ENCODE data around the gene SLC16A1. TPM values are rescaled to one million over a fixed set of nuclear protein-coding genes. Genes with fewer than 3 reads are reported as not detected.

The SLC16A1 gene
- total and polyA plus RNA-seq, 2 donors: 19.4 to 28.6 TPM

DNA sequence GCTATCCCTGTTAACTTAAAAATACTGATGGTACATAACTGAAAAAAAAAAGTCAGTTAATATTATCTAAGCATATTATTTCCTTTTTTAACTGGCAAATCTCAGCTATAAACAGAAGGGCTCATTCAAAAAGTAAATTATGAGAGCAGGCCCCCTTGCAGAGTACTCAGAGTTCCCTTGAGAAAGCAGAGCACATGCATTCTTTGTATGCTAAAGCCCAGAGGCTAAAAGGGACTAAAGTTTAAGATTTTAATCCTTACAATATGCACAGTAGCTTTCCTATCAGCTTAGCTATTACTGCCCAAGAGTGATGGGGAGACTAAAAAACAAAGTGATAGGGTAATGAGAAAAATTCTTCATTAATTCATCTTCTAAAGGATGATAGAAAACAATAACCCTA is 18.5 kb downstream of the SLC16A1 start:
- no peaks in the 10 kb centered on the region for H3K36me3 ChIP-seq (ENCODE audit: control insufficient read depth in 2 of 2, insufficient read depth in 2 of 2, low read length in 1 of 2)
- DNase-seq (ENCODE audit: low read depth in 6 of 9, low spot score in 9 of 9): no peak
- H3K27ac ChIP-seq (ENCODE audit: low read depth in 1 of 2, low read length in 1 of 2): no peak overlapping the region
- no peak overlapping the region for H3K4me3 ChIP-seq (ENCODE audit: low read length in 2 of 2)
- H3K27me3 ChIP-seq (ENCODE audit: control insufficient read depth in 2 of 2, insufficient read depth in 1 of 2, low read length in 1 of 2): no peaks in the 10 kb centered on the region
- no peaks in the 10 kb centered on the region for H3K4me1 ChIP-seq (ENCODE audit: control insufficient read depth in 2 of 2, insufficient read depth in 2 of 2, low read length in 2 of 2)
- H3K9me3 ChIP-seq (ENCODE audit: control insufficient read depth in 2 of 2, insufficient read depth in 1 of 2, low read length in 1 of 2): no peaks in the 10 kb centered on the region

DNA sequence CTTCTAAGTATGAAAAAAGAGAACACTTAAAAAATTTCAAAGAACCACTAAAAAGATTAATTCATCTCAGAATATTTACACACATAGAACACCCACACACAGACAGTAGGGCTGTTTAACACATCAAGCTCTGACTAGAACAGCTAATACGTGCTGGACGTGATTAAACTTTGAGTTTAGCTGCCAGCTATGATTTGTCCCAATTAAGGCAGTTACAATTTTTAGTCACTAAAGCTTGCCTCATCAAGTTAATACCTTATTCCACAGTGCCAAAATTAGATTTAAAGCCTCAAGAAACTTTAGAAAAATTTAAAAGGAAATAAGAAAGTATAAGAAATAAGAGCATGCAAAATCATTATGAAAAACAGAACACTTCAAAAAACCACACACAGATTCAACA is 18.9 kb downstream of the SLC16A1 start:
- H3K27ac ChIP-seq (ENCODE audit: low read depth in 1 of 2, low read length in 1 of 2): no peak overlapping the region
- no peaks in the 10 kb centered on the region for H3K4me1 ChIP-seq (ENCODE audit: control insufficient read depth in 2 of 2, insufficient read depth in 2 of 2, low read length in 2 of 2)
- WGBS: 91% methylated on average over 2 of the region's 2 CpGs
- DNase-seq (ENCODE audit: low read depth in 6 of 9, low spot score in 9 of 9): no peak
- no peaks in the 10 kb centered on the region for H3K9me3 ChIP-seq (ENCODE audit: control insufficient read depth in 2 of 2, insufficient read depth in 1 of 2, low read length in 1 of 2)
- H3K4me3 ChIP-seq (ENCODE audit: low read length in 2 of 2): no peak overlapping the region
- no peaks in the 10 kb centered on the region for H3K36me3 ChIP-seq (ENCODE audit: control insufficient read depth in 2 of 2, insufficient read depth in 2 of 2, low read length in 1 of 2)
- H3K27me3 ChIP-seq (ENCODE audit: control insufficient read depth in 2 of 2, insufficient read depth in 1 of 2, low read length in 1 of 2): no peaks in the 10 kb centered on the region

DNA sequence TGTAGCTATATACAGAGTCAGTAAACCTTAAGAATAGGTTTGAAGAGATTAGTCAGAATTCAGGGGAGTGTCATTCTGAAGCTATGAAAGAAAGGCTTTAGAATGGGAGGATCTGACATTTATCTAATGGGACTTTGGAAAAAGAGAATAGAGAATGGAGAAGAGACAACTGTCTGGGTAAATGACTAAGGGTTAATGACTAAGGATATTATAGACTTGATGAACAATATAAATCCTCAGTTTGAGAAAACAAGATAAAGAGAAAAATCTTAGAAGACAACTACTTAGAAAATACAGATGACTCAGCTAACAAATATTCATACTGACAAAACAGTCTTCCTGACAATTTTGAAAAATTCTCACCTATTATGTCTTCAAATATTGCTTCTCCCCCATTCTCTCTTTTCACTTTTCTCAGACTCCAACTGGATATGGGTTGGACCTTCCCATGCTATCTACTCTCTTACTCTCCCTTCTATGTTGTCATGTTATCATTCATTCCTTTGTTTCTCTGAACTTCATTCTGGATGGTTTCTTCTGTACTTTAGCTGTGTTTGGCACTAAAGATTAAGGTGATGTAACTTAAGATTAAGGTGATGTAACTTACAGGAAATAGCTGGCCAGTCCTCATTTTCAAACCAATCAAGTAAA is 20.4 kb downstream of the SLC16A1 start:
- no peak for DNase-seq (ENCODE audit: low read depth in 6 of 9, low spot score in 9 of 9)
- no peak overlapping the region for H3K27ac ChIP-seq (ENCODE audit: low read depth in 1 of 2, low read length in 1 of 2)
- H3K9me3 ChIP-seq (ENCODE audit: control insufficient read depth in 2 of 2, insufficient read depth in 1 of 2, low read length in 1 of 2): no peaks in the 10 kb centered on the region
- no peaks in the 10 kb centered on the region for H3K36me3 ChIP-seq (ENCODE audit: control insufficient read depth in 2 of 2, insufficient read depth in 2 of 2, low read length in 1 of 2)
- no peak overlapping the region for H3K4me3 ChIP-seq (ENCODE audit: low read length in 2 of 2)
- H3K4me1 ChIP-seq (ENCODE audit: control insufficient read depth in 2 of 2, insufficient read depth in 2 of 2, low read length in 2 of 2): no peaks in the 10 kb centered on the region
- no peaks in the 10 kb centered on the region for H3K27me3 ChIP-seq (ENCODE audit: control insufficient read depth in 2 of 2, insufficient read depth in 1 of 2, low read length in 1 of 2)

DNA sequence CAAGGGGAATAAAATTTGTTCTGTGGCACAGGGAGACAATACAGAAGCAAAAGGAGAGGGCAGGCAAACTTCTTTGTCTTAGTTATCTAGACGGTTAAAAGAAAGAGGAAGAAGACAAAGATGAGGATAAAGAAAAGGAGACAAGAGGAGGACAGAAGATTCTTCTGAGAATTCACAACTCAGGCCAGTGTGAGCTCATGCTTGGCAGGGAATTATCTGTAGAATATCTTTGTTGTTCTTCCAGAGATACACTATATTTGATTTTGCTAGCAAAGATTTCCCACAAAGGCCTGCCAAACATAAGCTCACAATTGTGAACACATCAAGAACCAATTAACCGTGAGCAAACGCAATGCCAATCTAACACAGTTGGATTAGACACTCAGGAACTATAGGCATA is 21.4 kb downstream of the SLC16A1 start:
- no peaks in the 10 kb centered on the region for H3K9me3 ChIP-seq (ENCODE audit: control insufficient read depth in 2 of 2, insufficient read depth in 1 of 2, low read length in 1 of 2)
- no peaks in the 10 kb centered on the region for H3K4me1 ChIP-seq (ENCODE audit: control insufficient read depth in 2 of 2, insufficient read depth in 2 of 2, low read length in 2 of 2)
- no peaks in the 10 kb centered on the region for H3K36me3 ChIP-seq (ENCODE audit: control insufficient read depth in 2 of 2, insufficient read depth in 2 of 2, low read length in 1 of 2)
- H3K27ac ChIP-seq (ENCODE audit: low read depth in 1 of 2, low read length in 1 of 2): no peak overlapping the region
- H3K27me3 ChIP-seq (ENCODE audit: control insufficient read depth in 2 of 2, insufficient read depth in 1 of 2, low read length in 1 of 2): no peaks in the 10 kb centered on the region
- DNase-seq (ENCODE audit: low read depth in 6 of 9, low spot score in 9 of 9): no peak
- H3K4me3 ChIP-seq (ENCODE audit: low read length in 2 of 2): no peak overlapping the region
- 90% methylated on average over 3 of the region's 3 CpGs for WGBS

DNA sequence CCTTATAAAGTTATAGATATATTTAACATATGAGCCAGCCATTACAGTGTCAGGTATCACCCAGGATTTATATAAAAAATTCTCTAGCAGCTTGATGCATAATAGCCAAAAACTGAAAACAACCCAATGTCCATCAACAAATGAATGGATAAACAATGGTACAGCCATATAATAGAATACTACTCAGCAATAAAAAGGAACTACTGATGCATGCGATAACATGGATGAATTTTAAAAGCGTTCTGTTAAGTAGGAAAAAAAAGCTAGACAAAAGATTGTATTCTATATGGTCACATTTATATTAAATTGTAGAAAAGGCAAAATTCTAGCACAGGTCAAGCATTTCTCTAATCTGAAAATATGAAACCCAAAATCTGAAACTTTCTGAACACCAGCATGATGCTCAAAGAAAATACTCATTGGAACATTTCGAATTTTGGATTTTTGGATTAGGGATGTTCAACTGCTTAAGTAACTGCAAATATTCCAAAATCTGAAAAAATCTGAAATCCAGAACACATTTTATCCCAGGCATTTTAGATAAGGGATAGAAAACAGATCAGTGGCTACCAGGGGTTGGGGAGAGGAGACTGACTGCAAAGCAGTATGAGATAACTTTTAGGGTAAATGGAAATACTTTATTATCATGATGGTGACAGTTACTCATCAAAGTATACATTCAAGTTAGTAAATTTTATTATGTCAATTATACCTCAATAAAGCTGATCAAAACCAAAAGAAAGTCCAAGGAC is 22.0 kb downstream of the SLC16A1 start:
- Histone ChIP-seq H3K36me3 (ENCODE audit: control insufficient read depth in 2 of 2, insufficient read depth in 2 of 2, low read length in 1 of 2) (peaks cover 0 to 1% of the 10 kb centered on the region in 2 donors), H3K27me3 (ENCODE audit: control insufficient read depth in 2 of 2, insufficient read depth in 1 of 2, low read length in 1 of 2) (no peaks in the 10 kb centered on the region), H3K4me1 (ENCODE audit: control insufficient read depth in 2 of 2, insufficient read depth in 2 of 2, low read length in 2 of 2) (no peaks in the 10 kb centered on the region), H3K4me3 (ENCODE audit: low read length in 2 of 2) (no peak overlapping the region), H3K9me3 (ENCODE audit: control insufficient read depth in 2 of 2, insufficient read depth in 1 of 2, low read length in 1 of 2) (no peaks in the 10 kb centered on the region), H3K27ac (ENCODE audit: low read depth in 1 of 2, low read length in 1 of 2) (no peak overlapping the region)
- no peak for DNase-seq (ENCODE audit: low read depth in 6 of 9, low spot score in 9 of 9)
- WGBS: 97% methylated on average over 3 of the region's 3 CpGs

DNA sequence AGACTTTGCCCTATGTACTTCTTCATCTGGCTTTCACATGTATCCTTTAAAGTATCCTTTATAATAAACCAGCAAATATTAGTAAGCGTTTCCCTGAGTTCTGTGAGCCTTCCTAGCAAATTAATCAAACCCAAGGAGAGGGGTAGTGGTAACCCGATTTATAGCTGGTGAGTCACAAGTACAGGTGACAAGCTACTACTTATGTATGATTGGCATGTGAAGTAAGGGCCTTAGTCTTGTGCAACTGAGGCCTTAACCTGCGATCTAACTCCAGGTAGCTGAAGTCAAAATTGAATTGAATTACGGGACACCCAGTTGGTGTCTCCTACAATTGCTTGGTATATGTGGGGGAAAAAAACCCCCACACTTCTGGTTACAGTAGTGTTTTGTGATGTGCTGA is 26.0 kb downstream of the SLC16A1 start:
- DNase-seq (ENCODE audit: low read depth in 6 of 9, low spot score in 9 of 9): no peak
- WGBS: 97% methylated on average over 4 of the region's 4 CpGs
- Histone ChIP-seq H3K4me3 (ENCODE audit: low read length in 2 of 2) (no peak overlapping the region), H3K4me1 (ENCODE audit: control insufficient read depth in 2 of 2, insufficient read depth in 2 of 2, low read length in 2 of 2) (no peaks in the 10 kb centered on the region), H3K27me3 (ENCODE audit: control insufficient read depth in 2 of 2, insufficient read depth in 1 of 2, low read length in 1 of 2) (no peaks in the 10 kb centered on the region), H3K9me3 (ENCODE audit: control insufficient read depth in 2 of 2, insufficient read depth in 1 of 2, low read length in 1 of 2) (no peaks in the 10 kb centered on the region), H3K36me3 (ENCODE audit: control insufficient read depth in 2 of 2, insufficient read depth in 2 of 2, low read length in 1 of 2) (peaks cover 3 to 16% of the 10 kb centered on the region in 2 donors), H3K27ac (ENCODE audit: low read depth in 1 of 2, low read length in 1 of 2) (no peak overlapping the region)

DNA sequence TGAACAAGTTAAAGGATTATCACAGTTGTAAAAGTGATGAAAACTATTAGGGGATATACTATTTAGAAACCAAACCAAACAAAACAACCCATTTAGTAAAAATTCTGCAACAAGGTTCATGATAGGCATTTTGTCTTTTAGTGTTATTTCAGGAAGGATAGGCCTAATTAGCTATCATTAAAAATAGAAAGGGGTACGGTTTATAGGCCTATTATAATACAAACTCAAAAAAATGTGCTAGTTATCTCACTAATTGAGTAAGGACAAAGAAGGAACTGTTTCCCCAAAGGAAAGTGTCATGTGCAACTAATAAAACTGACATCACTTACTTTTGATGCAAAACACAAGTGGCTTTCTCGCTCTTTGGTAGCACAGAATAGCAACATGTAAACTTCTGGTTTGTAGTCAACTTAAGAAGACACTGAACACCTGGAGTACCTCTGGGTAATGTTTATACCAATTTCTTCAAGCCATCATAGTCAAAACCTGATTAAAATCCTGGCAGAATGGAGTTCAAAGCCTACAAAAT is 28.5 kb downstream of the SLC16A1 start:
- 96% methylated on average over 2 of the region's 2 CpGs for WGBS
- no peak overlapping the region for H3K27ac ChIP-seq (ENCODE audit: low read depth in 1 of 2, low read length in 1 of 2)
- no peak for DNase-seq (ENCODE audit: low read depth in 6 of 9, low spot score in 9 of 9)
- no peak overlapping the region for H3K4me3 ChIP-seq (ENCODE audit: low read length in 2 of 2)
- H3K36me3 ChIP-seq (ENCODE audit: control insufficient read depth in 2 of 2, insufficient read depth in 2 of 2, low read length in 1 of 2): peaks cover 10 to 22% of the 10 kb centered on the region in 2 donors
- H3K9me3 ChIP-seq (ENCODE audit: control insufficient read depth in 2 of 2, insufficient read depth in 1 of 2, low read length in 1 of 2): no peaks in the 10 kb centered on the region
- H3K4me1 ChIP-seq (ENCODE audit: control insufficient read depth in 2 of 2, insufficient read depth in 2 of 2, low read length in 2 of 2): no peaks in the 10 kb centered on the region
- no peaks in the 10 kb centered on the region for H3K27me3 ChIP-seq (ENCODE audit: control insufficient read depth in 2 of 2, insufficient read depth in 1 of 2, low read length in 1 of 2)

DNA sequence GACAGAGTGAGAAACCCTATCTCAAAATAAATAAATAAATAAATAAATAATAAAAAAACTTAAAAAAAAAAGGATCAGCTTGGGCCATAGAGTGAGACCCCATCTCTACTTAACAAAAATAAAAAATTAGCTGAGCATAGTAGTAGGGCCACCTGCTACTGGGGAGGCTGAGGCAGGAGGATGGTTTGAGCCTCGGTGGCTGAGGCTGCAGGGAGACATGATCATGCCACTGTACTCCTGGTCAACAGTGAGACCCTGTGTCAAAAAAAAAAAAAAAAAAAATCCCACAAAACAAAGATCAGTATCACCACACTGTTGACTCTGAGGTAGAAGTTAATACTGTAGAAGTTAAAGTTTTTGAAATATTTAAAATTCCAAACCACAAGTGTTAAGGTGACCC is 29.1 kb downstream of the SLC16A1 start:
- Histone ChIP-seq H3K27ac (ENCODE audit: low read depth in 1 of 2, low read length in 1 of 2) (no peak overlapping the region), H3K4me1 (ENCODE audit: control insufficient read depth in 2 of 2, insufficient read depth in 2 of 2, low read length in 2 of 2) (no peaks in the 10 kb centered on the region), H3K36me3 (ENCODE audit: control insufficient read depth in 2 of 2, insufficient read depth in 2 of 2, low read length in 1 of 2) (peaks cover 10 to 22% of the 10 kb centered on the region in 2 donors), H3K9me3 (ENCODE audit: control insufficient read depth in 2 of 2, insufficient read depth in 1 of 2, low read length in 1 of 2) (no peaks in the 10 kb centered on the region), H3K4me3 (ENCODE audit: low read length in 2 of 2) (no peak overlapping the region), H3K27me3 (ENCODE audit: control insufficient read depth in 2 of 2, insufficient read depth in 1 of 2, low read length in 1 of 2) (no peaks in the 10 kb centered on the region)
- DNase-seq (ENCODE audit: low read depth in 6 of 9, low spot score in 9 of 9): no peak
- WGBS: 100% methylated on average over 1 of the region's 1 CpG

DNA sequence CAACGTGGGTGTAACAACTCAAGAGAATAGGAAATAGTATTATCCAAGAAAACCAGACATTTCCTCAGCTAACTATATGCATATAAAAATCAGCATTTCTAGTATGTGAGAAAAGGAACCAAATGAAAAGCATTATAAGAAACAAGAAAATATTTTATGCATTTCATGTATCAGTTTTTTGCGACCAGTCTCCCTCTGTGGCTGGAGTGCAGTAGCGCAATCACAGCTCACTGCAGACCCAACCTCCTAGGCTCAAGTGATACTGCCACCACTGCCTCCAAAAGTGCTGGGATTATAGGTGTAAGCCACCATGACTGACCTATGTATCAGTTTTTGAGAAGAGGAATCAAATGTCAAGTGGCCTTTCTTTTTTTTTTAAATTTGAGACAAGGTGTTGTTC is 31.0 kb downstream of the SLC16A1 start:
- no peak overlapping the region for H3K4me3 ChIP-seq (ENCODE audit: low read length in 2 of 2)
- WGBS: 88% methylated on average over 3 of the region's 3 CpGs
- H3K36me3 ChIP-seq (ENCODE audit: control insufficient read depth in 2 of 2, insufficient read depth in 2 of 2, low read length in 1 of 2): peaks cover 10 to 24% of the 10 kb centered on the region in 2 donors
- H3K9me3 ChIP-seq (ENCODE audit: control insufficient read depth in 2 of 2, insufficient read depth in 1 of 2, low read length in 1 of 2): no peaks in the 10 kb centered on the region
- no peaks in the 10 kb centered on the region for H3K27me3 ChIP-seq (ENCODE audit: control insufficient read depth in 2 of 2, insufficient read depth in 1 of 2, low read length in 1 of 2)
- H3K4me1 ChIP-seq (ENCODE audit: control insufficient read depth in 2 of 2, insufficient read depth in 2 of 2, low read length in 2 of 2): no peaks in the 10 kb centered on the region
- H3K27ac ChIP-seq (ENCODE audit: low read depth in 1 of 2, low read length in 1 of 2): no peak overlapping the region
- DNase-seq (ENCODE audit: low read depth in 6 of 9, low spot score in 9 of 9): no peak

All from thymus (tissue), 11 donors.